Muscle of leg (tissue), 11 donors: ENCODE data around the gene ZNF783. TPM values are rescaled to one million over a fixed set of nuclear protein-coding genes. Genes with fewer than 3 reads are reported as not detected.

Source experiments
- DNase-seq: peaks from one replicate; pipeline ENCODE4 v3.0.0; 2013
- H3K27ac ChIP-seq: one replicate; pipeline ENCODE4 v1.5.1; 2013; ENCODE audit warnings: mild to moderate bottlenecking, low read length, control low read depth
- H3K27me3 ChIP-seq: one replicate; pipeline ENCODE4 v1.6.1; 2013; ENCODE audit warnings: low read length; ENCODE audit not compliant: control insufficient read depth, insufficient read depth
- H3K36me3 ChIP-seq: one replicate; pipeline ENCODE4 v1.6.1; 2013; ENCODE audit warnings: low read length; ENCODE audit not compliant: control insufficient read depth, insufficient read depth
- H3K4me1 ChIP-seq: one replicate; pipeline ENCODE4 v1.6.1; 2013; ENCODE audit warnings: low read length; ENCODE audit not compliant: control insufficient read depth, insufficient read depth
- H3K4me3 ChIP-seq: one replicate; pipeline ENCODE4 v1.5.1; 2013; ENCODE audit warnings: low read length, control low read depth
- H3K9me3 ChIP-seq: replicated peaks from 2 replicates; pipeline ENCODE4 v1.6.1; 2013; ENCODE audit warnings: low read depth, low read length; ENCODE audit not compliant: control insufficient read depth
- WGBS: methylation state at CpG from one replicate; pipeline ENCODE4 v1.1.5; 2013; ENCODE audit warnings: missing lambda C conversion rate; ENCODE audit not compliant: insufficient coverage; 5-methylcytosine and 5-hydroxymethylcytosine counted together
- polyA plus RNA-seq, 8 donors: library from polyadenylated mRNA; unstranded; fragments of 120-200 nt; gene quantifications; one replicate each; pipeline versions ENCODE4 v1.2.1 to v1.2.3, GENCODE V29; 2013; ENCODE audit warnings: inconsistent platforms in 1 of 8, low replicate concordance in 1 of 8; ENCODE audit not compliant: insufficient read length in 8 of 8, insufficient read depth in 1 of 8
- total RNA-seq: library from RNA; stranded (reverse); fragments of 120-200 nt; gene quantifications from one replicate; pipeline ENCODE4 v1.2.4, GENCODE V29; 2013

ZNF783 gene
- total and polyA plus RNA-seq, 9 donors, result 10.3 to 16.6 (median 11.8) TPM

GRCh38 chr7:149279111-149279743, 17.2 kb downstream of the ZNF783 start:
- peaks cover 64% of the 10 kb centered on the region for H3K36me3 ChIP-seq
- H3K4me3 ChIP-seq, result no peak overlapping the region
- WGBS, result 84% methylated on average over 7 of the region's 17 CpGs
- DNase-seq, result no peak
- H3K4me1 ChIP-seq, result no peaks in the 10 kb centered on the region
- no peaks in the 10 kb centered on the region for H3K27me3 ChIP-seq
- H3K9me3 ChIP-seq, result no peaks in the 10 kb centered on the region
- H3K27ac ChIP-seq, result no peak overlapping the region

GRCh38 chr7:149280151-149280550, 18.2 kb downstream of the ZNF783 start:
- H3K9me3 ChIP-seq, result no peaks in the 10 kb centered on the region
- H3K27ac ChIP-seq, result no peak overlapping the region
- no peak overlapping the region for H3K4me3 ChIP-seq
- H3K4me1 ChIP-seq, result peaks cover 5% of the 10 kb centered on the region
- no peak for DNase-seq
- WGBS, result no CpG with 5 or more reads among the region's 9 CpGs
- no peaks in the 10 kb centered on the region for H3K27me3 ChIP-seq
- peaks cover 64% of the 10 kb centered on the region for H3K36me3 ChIP-seq

GRCh38 chr7:149280661-149281507, 18.9 kb downstream of the ZNF783 start:
- H3K4me3 ChIP-seq, result no peak overlapping the region
- peaks cover 12% of the 10 kb centered on the region for H3K4me1 ChIP-seq
- DNase-seq, result no peak
- no peaks in the 10 kb centered on the region for H3K9me3 ChIP-seq
- H3K27me3 ChIP-seq, result no peaks in the 10 kb centered on the region
- WGBS, result 67% methylated on average over 7 of the region's 8 CpGs
- H3K36me3 ChIP-seq, result peaks cover 58% of the 10 kb centered on the region
- H3K27ac ChIP-seq, result no peak overlapping the region

GRCh38 chr7:149281508-149282330, 19.7 kb downstream of the ZNF783 start:
- Histone ChIP-seq H3K4me1 (peaks cover 14% of the 10 kb centered on the region), H3K36me3 (peaks cover 50% of the 10 kb centered on the region), H3K27ac (no peak overlapping the region), H3K9me3 (no peaks in the 10 kb centered on the region), H3K27me3 (no peaks in the 10 kb centered on the region), H3K4me3 (no peak overlapping the region)
- DNase-seq, result no peak
- 92% methylated on average over 58 of the region's 59 CpGs for WGBS

GRCh38 chr7:149282331-149282655, 20.3 kb downstream of the ZNF783 start:
- Histone ChIP-seq H3K4me1 (peaks cover 14% of the 10 kb centered on the region), H3K27ac (no peak overlapping the region), H3K36me3 (peaks cover 46% of the 10 kb centered on the region), H3K27me3 (no peaks in the 10 kb centered on the region), H3K4me3 (no peak overlapping the region), H3K9me3 (no peaks in the 10 kb centered on the region)
- no peak for DNase-seq
- 94% methylated on average over 2 of the region's 5 CpGs for WGBS

- Histone ChIP-seq H3K4me3 (no peak overlapping the region), H3K27ac (no peak overlapping the region), H3K4me1 (peaks cover 14% of the 10 kb centered on the region), H3K27me3 (no peaks in the 10 kb centered on the region), H3K36me3 (peaks cover 44% of the 10 kb centered on the region), H3K9me3 (no peaks in the 10 kb centered on the region)
- DNase-seq, result no peak
- 96% methylated on average over 3 of the region's 3 CpGs for WGBS
Observed at GRCh38 chr7:149283321-149283720, 21.3 kb downstream of the ZNF783 start.

- Histone ChIP-seq H3K36me3 (peaks cover 41% of the 10 kb centered on the region), H3K9me3 (no peaks in the 10 kb centered on the region), H3K4me1 (peaks cover 14% of the 10 kb centered on the region), H3K4me3 (no peak overlapping the region), H3K27ac (no peak overlapping the region), H3K27me3 (no peaks in the 10 kb centered on the region)
- 77% methylated on average over 3 of the region's 3 CpGs for WGBS
- no peak for DNase-seq
Observed at GRCh38 chr7:149284343-149284742, 22.3 kb downstream of the ZNF783 start.

GRCh38 chr7:149284850-149285585, 23.0 kb downstream of the ZNF783 start:
- Histone ChIP-seq H3K9me3 (no peaks in the 10 kb centered on the region), H3K27ac (peak overlapping the region; percentile 58), H3K4me1 (peaks cover 14% of the 10 kb centered on the region), H3K4me3 (peak overlapping the region; percentile 65), H3K36me3 (peaks cover 47% of the 10 kb centered on the region), H3K27me3 (no peaks in the 10 kb centered on the region)
- WGBS, result under 1% methylated on average over 58 of the region's 66 CpGs
- peak; percentile 94 for DNase-seq

GRCh38 chr7:149285603-149286002, 23.6 kb downstream of the ZNF783 start:
- peak; percentile 69 for DNase-seq
- Histone ChIP-seq H3K9me3 (no peaks in the 10 kb centered on the region), H3K27ac (peak overlapping the region; percentile 58), H3K36me3 (peaks cover 45% of the 10 kb centered on the region), H3K27me3 (no peaks in the 10 kb centered on the region), H3K4me1 (peaks cover 14% of the 10 kb centered on the region), H3K4me3 (peak overlapping the region; percentile 65)
- WGBS, result 0% methylated on average over 4 of the region's 11 CpGs
